NCI-H1417 (cell line): ENCODE data around the gene CDH26.

Experiments used
- DNase-seq, 3 experiments: peaks; one replicate each; lab custom pipeline; 2025; lab: John Stamatoyannopoulos, UW

CDH26 gene

GRCh38 chr20:59985164-59985563 lies 26.9 kb downstream of the CDH26 start:
- no peak for DNase-seq

GRCh38 chr20:59985864-59986263 lies 27.6 kb downstream of the CDH26 start:
- peak in 2 of 3 experiments; percentile 27 to 52 for DNase-seq

- no peak for DNase-seq
Observed at GRCh38 chr20:59987135-59987534, 28.9 kb downstream of the CDH26 start.

DNA sequence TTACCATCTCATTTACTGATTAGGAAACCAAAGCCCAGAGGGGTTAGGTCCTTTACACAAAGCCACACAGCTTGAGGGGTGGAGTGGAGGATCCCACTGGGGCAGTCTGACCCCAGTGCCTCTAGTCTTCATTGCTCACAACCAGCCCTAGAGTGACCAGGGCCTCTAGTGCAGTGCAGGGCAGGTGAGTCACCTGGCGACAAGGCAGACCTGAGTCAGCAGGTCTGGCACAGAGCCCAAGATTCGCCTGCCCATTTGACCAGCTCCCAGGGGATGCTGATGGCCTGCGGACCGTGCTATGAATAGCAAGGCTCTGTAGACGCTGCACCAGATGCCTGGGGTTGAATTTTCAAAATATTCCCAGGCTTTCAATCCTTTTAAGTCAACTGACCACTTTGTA lies 29.9 kb downstream of the CDH26 start:
- DNase-seq: peak in 2 of 3 experiments; percentile 28 to 67

GRCh38 chr20:59992526-59993084 lies 34.4 kb downstream of the CDH26 start:
- peak in 2 of 3 experiments; percentile 26 to 76 for DNase-seq

DNA sequence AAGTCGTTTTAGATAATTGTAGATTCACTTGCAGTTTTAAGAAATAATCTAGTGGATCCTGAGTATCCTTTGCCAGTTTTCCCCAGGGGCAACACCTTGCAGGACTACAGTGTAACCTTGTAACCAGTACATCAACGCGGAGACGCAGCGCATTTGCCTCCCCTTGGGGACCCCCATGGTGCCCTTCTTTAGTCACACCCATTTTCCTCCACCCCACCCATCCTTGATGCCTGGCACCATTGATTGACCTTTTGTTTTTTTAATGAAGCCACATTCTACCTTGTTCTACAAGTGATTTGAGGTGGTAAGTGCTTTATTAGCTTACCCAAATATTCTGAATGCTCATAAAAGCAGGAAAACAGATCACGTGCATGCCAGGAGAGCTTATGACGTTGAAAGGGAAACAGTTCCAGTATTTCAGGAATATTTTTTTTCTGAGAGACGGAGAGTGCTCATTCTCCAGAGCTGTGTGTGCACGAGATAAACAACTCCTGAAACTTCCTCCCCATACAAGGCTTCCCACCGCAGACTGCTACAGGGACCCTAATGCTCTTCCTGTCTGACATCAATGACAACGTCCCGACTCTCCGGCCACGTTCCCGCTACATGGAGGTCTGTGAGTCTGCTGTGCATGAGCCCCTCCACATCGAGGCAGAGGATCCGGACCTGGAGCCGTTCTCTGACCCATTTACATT lies 35.7 kb downstream of the CDH26 start:
- no peak for DNase-seq

GRCh38 chr20:59994697-59995122 lies 36.5 kb downstream of the CDH26 start:
- DNase-seq: no peak

GRCh38 chr20:59996108-59996507 lies 37.9 kb downstream of the CDH26 start:
- no peak for DNase-seq

DNA sequence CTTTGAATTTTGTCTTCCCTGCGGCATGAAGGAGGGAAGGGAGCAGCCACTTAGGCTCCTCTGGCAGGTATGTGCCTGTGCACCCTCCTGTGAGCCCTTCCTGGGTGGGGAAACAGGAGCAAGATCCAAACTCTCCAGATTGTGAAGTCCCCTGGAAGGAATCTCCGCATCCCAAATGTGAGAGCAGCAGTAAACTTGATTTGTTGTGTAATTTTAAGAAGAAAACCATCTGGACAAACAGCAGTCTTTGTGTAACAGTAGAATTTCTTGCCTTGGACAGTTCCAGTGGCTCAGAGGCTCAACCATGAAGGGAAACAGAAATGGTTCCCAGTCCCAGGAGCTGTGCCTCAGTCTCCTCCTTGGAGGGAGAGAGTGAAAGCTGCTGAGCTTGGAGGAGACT lies 39.7 kb downstream of the CDH26 start:
- DNase-seq: no peak

- no peak for DNase-seq
Observed at GRCh38 chr20:59999502-59999901, 41.3 kb downstream of the CDH26 start.

- peak; percentile 66 to 93 (median 81) for DNase-seq
Observed at GRCh38 chr20:60000271-60001042, 42.2 kb downstream of the CDH26 start.

DNA sequence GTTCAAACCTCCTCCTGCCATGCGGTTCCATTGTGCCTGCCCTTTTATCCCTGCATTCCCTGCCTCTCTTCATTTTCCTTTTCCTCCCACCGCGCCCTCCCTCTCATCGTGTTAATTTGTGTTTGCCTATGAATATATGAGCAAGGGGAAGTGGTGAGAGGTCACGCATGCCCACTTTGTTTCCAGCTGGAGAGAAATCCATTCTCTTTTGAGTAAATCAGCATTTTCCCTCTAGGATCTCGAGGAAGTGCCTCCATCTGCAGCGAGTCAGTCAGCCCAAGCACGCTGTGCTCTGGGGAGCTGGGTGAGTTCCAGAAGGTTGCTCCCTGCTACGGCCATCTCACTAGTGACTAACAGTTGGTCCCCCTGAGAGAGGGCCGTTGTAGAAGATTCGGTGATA lies 42.9 kb downstream of the CDH26 start:
- DNase-seq: peak; percentile 70 to 92 (median 78)

DNA sequence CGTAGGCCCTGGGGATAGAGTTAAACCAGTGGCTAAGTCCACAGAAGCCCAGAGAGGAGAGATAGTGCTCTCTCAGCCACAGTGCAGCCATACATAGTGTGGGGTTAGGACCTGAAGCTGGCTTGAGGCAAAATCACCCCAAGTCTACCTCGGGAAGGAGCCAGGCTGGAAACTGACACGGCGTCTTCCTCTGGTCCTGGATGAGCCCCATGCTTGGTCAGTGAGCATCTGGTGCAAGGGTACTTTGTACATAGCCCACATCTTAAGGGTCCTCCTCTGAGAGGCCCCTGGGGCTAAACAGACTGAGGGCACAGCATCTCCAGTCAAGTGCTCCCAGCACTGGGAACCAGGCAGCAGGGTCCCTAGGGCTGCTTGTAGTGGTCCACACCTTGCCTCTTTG lies 45.6 kb downstream of the CDH26 start:
- no peak for DNase-seq

DNA sequence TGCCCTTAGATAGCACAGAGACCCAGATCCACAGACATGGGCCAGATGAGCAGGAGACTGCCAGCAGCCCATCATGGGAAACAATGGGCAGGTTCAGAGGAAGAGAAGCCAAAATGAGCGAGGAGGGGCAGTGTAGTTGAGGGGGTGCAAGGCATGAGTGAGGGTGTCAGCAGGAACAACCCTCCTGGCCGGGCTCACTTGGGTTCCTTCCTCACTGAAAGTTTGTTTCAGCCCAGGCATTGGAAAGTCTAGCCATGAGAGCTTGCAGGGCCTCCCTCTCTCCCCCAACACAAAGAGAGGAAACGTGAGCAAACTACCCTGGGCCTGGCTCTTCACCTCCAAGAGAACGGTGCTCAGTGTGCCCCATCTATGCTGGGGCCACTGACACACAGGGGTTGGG lies 48.0 kb downstream of the CDH26 start:
- DNase-seq: no peak

DNA sequence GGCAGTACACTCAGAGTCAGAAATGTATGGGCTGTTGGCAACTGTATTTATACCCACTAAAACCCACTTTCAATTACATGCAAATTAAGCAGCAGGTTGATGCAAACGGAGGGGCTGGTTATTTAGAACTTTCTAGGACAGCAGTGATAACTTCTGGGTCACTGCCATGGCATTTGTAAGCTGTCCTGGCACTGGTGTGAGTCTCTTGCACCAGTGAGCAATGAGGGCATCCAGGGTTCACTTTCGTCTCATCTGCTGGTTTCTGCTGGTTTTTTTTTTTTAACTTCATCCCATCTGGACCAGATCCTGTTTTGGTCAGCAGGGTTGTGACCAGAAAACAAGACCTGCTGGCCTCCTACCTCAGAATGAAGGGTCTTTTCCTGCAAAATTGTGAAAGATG lies 49.2 kb downstream of the CDH26 start:
- DNase-seq: no peak

DNA sequence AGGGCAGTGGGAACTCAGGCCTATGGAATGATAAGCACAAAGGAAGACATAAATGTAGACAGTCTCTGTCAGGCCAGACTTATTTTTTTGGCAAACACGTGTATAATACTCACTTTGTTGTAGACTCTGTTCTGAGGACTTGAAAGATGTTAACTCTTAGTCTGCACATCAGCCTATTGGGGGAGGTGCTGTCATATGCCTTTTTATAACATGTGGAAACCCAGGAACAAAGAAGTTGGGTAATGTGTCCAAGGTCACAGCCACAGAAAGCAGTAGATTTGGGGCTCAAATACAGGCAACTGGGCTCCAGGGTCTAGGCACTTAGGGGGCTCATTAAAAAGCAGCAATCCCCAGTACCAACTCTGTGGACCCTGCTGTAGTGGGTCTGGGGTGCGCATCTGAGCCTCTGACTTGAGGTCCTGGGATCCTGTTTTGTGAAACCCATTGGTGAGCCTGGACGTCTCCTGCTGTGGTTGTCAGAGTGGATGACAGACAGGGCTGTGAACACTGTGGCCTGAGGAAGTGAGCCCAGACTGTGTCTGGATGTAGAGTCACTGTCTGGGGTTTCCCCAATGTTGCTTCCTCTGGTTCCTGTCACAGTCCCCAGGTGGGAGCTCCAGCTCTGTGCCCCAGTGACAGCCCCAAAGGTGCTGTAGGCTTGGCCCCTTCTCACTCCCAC lies 50.0 kb downstream of the CDH26 start:
- no peak for DNase-seq

- DNase-seq: no peak
Observed at GRCh38 chr20:60009318-60009717, 51.1 kb downstream of the CDH26 start.

DNA sequence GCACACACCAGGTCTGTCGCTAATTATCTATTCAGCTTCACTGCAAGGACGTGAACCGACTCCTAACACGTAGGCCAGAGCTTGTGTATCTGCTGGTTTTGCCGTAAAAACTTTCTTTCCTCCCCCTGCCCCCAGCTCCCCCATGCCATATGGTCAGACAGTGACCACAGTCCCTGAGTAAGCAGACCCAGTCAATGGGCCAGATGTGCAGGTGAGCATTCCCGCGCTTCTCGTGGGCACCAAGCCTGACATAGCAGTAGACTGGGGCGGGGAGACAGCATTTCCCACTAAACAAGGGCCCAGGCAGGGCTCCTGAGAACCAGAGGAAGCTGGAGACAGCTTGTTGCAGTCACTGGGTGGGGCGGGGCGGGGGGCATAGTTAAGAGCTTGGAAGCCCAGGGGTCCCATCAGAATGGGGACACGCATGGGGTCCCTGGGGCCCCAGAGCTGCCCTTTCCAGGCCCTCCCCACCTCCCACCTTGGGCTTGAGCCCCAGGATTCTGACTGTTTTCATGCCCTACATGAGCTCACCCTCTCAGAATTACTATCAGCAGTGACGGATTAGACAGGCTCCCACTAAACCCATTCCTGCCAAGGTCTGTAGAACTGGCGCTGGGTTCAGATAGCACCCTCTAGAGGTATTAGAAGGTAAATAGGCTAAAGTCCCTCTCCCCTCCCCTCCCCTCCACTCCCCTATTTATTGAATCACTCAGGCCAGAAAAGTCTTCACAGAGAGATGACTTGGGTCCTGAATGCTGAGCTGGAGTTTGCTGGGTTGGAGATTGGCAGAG lies 51.8 kb downstream of the CDH26 start:
- no peak for DNase-seq

- DNase-seq: peak in 1 of 3 experiments; percentile 44
Observed at GRCh38 chr20:60010689-60011458, 52.7 kb downstream of the CDH26 start.

GRCh38 chr20:60011512-60012507 lies 53.6 kb downstream of the CDH26 start:
- DNase-seq: peak; percentile 20 to 93 (median 72)
